ENCODE results near the gene PHOSPHO1.

The PHOSPHO1 gene

GRCh38 chr17:49218941-49219913 is 11.4 kb downstream of the PHOSPHO1 start:
- no peak for DNase-seq (ENCODE audit: low read depth)

DNA sequence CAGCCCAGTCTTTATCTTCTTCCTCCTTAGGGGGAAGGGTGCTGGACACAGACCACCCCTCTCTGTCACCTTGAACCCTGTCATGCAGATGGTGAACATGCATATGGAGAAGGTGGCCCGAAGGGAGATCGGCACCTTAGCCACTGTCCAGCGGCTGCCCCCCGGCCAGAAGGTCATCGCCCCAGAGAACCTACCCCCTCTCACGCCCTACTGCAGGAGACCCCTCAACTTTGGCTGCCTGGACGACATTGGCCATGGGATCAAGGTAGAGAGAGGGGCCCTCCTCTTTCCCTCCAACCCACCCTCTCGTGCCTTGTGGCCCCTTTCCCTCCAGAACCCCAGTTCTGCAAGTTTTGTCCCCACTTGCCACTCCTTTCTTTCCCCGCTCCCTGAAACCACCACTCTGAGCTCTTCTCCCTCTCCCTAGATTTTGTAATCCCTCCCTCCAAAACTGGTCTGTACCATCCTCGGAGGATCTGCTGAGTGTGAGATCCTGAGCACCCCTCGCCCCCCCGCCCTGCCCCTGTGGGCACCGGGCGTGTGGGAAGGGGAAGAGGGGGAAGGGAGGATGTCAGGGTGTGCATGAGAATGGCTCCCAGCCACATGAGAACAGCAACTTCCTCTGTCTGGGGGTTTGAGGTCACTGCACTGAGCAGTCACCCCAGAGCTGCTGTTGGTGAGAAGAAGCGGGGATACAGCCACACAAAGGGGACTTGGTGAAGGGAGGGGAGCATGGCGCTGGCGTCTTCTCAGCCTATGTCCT is 12.8 kb downstream of the PHOSPHO1 start:
- no peak for DNase-seq (ENCODE audit: low read depth)

DNA sequence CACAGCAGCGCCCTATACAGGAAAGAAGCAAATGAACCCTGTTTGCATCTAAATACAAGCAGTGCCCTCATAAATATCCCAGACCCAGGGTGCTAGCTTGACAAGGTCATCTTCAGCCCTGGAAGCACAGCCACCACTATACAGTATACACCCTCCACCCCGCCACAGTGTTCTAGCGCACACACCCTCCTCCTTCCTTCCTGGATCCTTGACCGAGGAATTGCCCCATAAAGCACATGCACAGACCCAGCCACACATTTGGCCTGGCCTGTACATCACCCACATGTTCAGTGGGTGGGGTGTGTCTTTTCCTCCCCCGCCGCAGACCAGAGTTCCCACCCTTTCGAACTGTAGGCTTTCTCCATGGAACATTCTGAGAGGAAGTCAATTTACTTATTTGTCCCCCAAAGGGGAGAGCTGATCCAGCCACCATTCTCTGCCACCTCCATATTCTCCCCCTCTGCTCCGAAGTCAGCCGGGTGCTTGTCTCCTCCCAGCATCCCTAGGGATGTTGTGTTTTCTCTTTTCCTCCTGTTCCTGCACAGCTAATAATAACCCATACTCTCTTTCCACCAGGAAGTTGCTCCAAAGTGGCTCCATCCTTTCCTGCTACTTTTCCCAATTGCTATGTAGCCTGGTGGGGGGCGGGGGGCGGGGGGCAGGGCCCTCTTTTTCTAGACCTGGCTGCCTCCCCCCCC is 13.5 kb downstream of the PHOSPHO1 start:
- no peak for DNase-seq (ENCODE audit: low read depth)

GRCh38 chr17:49216482-49216881 is 14.1 kb downstream of the PHOSPHO1 start:
- DNase-seq (ENCODE audit: low read depth), result no peak

DNA sequence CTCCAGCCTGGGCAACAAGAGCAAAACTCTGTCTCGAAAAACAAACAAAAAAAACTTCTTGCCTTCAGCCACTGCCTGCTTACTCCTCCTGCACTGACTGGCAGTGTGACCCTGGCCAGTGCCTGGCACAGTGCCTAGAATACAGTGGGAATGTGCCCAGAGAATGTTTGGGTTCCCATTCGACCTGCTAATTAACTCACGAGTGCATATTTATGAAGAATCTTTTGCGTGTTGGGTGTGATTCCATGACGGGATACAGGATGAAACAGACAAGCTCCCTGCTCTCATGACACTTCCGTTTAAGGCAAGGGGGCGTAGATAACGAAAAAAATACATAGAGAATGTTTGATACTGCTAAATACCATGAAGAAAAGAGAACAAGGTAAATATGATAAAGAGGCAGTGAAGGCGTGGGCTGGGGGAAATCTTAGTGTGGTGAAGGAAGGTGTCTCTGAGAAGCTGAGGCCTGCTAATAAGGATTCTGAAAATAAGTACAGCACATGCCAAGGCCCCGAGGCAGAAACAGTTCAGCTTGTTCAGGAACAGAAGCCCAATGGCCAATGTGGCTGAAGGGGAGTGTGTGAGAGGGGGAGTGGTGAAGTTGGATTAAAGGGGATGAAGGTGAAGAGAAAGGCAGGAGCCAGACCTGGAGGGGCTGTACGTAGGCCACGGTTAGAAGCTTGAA is 15.8 kb downstream of the PHOSPHO1 start:
- DNase-seq (ENCODE audit: low read depth), result no peak

GRCh38 chr17:49213847-49214246 is 16.7 kb downstream of the PHOSPHO1 start:
- DNase-seq (ENCODE audit: low read depth), result no peak

DNA sequence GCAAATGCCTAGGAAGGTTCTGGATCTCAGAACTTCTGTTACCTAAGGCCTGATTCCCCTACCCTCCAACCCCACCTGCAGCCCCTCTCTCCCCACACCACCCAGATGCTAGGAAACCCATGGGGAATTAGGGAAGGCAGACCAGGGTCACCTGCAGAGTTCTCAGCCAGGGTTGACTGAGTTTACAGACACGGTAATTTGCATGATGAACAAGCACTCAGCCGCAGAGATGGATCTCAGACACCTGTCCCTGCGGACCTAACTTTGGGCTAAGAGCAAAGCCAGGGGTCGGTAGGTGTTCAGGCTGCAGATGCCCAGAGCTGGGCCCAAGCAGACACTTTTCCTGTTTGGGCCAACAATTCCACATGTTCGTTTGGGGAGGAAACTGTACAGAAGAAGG is 17.2 kb downstream of the PHOSPHO1 start:
- no peak for DNase-seq (ENCODE audit: low read depth)

DNA sequence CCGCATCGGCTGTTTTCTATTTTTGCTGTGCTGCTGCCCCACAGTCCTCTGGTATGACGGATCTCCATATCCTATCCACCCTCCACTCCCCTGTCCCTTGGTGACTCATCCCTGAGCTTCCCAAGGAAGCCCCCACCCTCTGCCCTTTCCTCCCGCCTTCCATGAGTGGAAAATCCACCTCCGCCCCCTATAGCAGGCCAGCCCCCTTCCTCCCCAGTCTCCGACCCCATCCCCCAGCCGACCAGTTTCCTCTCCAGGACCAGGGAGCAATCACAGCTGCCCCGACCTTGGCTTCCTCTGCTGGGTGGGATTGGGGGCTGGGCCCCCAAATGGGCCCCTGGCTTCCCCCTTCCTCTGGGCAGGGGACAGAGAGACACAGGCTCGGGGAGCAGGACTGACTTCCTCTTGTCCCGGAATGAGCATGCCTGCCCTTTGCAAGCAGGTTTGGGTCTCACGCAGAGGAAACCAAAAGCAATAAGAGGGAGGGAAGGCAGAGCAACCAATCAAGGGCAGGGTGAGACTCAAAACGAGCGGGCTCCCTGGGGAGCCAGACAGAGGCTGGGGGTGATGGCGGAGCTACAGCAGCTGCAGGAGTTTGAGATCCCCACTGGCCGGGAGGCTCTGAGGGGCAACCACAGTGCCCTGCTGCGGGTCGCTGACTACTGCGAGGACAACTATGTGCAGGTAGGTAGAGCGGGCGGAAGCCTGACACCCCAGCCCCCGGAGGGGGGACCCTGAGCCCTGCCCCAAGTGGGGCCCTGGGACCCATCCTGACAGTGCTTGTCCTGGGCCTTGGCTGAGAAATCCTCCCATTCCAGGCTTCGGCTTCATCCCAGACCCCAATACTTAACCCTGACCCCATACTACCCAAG is 20.2 kb downstream of the PHOSPHO1 start, which contains the start of the genes ABI3 and GNGT2:
TSS of gene ABI3 (plus strand) at position 550 of the 872 bp plus-strand sequence. CDS start at position 568, 18 bp downstream.
TSS of gene GNGT2 (minus strand) at position 417 of the 872 bp plus-strand sequence. CDS start 3,152 bp downstream, outside the sequence.
- no peak for DNase-seq (ENCODE audit: low read depth)

DNA sequence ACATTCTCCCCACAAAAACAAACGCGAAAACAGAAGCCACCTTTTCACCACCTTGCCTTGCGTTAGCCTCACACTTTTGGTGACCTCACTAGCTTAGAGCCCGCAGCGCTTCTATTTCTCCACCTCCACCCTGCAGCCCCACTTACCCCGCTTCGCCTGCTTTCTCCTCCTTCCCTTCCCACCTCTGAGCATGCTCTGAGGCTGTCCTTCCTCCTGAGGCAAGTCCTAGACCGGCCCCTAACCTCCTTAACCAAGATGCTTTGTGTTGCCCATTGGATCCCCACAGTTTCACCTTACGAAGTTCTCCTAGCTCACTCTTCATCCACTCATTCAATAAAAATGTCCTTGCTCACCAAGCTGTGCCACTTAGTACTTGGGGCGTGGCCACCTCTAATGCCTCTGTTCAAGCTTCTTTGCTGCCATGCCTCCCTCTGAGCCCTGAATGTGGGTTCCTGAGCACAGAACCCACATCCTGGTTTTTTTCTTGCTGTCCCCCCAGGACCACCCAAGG is 21.5 kb downstream of the PHOSPHO1 start:
- DNase-seq (ENCODE audit: low read depth), result no peak

- DNase-seq (ENCODE audit: low read depth), result no peak
Observed at GRCh38 chr17:49204516-49204915, 26.1 kb downstream of the PHOSPHO1 start.

DNA sequence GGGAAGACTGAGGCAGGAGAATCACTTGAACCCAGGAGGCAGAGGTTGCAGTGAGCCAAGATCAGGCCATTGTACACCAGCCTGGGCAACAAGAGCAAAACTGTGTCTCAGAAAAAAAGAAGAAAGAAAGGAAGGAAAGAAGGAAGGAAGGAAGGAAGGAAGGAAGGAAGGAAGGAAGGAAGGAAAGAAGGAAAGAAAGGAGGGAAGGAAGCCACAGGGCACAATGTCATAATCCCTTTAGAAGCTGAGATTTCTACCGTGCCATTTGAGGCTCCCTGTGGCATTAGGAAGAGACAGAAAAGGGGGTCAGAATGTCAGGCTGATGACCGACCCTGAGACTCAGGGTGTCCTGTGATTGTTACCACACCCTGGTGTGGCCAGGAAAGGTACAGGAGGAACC is 26.8 kb downstream of the PHOSPHO1 start:
- DNase-seq (ENCODE audit: low read depth), result no peak

DNA sequence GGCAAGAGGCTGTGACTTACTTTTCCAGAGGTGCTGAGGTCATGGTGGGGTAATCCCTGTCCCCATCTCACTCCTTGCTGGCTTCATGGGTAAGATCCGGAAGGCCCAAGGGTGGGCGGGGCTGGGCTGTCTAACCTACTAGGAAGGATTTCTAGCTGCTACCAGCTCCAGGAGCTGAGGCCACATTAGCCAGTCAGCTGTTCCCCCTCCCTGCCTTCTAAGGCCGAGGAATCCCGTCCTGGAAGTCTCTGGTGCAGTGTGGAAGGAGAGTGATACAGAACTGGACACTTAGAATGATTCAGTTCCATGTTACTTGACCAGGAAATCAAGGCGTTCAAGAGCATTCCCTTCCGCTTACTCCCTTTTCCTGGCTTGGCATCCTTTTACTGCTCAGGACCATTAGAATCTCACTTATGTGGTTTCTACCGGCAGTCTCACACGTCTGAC is 29.1 kb downstream of the PHOSPHO1 start:
- DNase-seq (ENCODE audit: low read depth), result no peak

- no peak for DNase-seq (ENCODE audit: low read depth)
Observed at GRCh38 chr17:49200423-49201083, 30.0 kb downstream of the PHOSPHO1 start.

DNA sequence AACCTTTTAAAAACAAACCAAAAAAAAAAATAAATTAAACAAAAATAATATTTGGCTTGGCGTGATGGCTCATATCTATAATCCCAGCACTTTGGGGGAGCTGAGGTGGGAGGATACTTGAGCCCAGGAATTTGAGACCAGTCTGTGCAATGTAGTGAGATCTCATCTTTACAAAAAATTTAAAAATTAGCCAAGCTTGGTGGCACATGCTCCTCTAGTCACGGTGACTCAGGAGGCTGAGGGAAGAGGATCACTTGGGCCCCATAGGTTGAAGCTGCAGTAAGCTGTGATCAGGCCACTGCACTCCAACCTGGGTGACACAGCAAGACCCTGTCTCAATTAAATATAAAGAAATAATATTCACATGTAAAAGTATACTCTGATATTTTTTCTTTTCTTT is 32.4 kb downstream of the PHOSPHO1 start:
- DNase-seq (ENCODE audit: low read depth), result no peak

GRCh38 chr17:49197346-49197998 is 33.1 kb downstream of the PHOSPHO1 start:
- no peak for DNase-seq (ENCODE audit: low read depth)

DNA sequence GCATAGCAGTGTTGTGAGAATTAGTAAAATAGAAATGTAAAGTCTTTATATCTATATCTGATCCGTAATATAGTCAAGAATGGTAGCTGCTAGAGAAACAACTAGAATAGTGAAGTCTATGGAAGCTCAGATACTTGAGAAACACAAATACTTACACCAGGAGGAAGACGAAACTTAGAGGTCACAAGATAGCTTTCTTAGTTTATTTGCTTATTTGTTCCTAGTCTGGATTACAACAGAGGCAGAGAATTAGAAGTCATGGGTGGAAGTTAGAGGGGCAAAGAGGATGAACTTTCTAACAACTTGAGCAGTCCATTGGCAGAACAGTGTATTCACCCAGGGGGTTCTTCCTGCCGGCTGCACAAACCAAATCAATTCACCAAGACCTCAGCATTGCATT is 34.1 kb downstream of the PHOSPHO1 start:
- no peak for DNase-seq (ENCODE audit: low read depth)

DNA sequence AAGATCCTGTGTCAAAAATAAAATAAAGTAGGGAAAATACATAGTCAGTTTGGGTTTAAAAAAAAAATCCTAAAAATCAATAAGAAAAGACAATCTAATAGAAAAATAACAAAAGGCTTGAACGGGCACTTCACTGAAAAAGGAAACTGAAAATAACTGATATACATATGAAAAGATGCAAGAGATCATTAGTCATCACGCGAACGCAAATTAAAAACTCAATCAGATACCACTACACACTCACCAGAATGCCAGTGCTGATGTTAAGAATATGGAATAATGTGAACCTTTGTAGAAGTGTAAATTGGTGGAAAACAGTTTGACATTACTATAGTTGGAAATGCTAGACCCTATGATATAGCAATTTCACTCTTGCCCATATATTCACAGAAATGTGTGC is 34.8 kb downstream of the PHOSPHO1 start:
- no peak for DNase-seq (ENCODE audit: low read depth)

GRCh38 chr17:49194297-49194607 is 36.3 kb downstream of the PHOSPHO1 start:
- DNase-seq (ENCODE audit: low read depth), result no peak

DNA sequence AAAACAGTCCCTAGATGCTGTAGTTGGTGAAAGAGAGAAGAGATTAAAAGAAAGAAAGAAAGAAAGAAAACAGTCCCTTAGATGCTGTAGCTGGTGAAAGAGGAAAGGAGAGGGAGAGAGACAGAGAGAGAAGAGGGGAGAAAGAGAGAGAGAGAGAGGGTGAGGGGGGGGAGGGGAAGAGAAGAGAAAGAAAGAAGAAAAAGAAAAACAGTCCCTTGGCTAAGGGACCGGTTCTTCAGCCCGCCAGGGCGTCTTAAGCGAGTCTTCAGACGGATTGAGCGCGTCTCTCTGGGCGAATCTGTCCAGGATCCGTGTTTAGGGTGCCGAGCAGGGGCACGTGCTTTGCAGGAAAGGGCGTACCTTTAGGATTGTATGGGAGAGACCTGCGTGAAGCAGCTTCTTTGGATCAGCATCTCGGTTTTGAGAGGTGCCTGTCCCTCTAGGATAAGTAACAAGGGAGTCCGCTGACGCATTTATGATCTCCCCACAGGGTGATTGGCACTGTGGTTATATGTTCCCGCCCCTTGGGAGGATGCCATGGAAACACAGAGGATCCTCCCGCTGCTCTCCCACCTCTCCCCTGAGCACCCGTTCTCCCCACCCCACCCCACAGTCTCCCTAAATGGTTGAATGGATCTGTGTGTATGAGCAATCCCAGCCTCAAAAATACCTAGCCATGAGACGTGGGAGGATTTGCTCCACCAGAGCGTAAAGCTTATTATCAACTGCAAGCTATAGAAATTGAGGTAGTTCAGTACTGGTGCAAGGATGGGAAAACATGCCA is 36.9 kb downstream of the PHOSPHO1 start:
- DNase-seq (ENCODE audit: low read depth), result no peak
